ENCODE data around the gene AAK1. TPM values are rescaled to one million over a fixed set of nuclear protein-coding genes. Genes with fewer than 3 reads are reported as not detected.

AAK1 gene
- total RNA-seq, 1 donor from 2014 or later = 108 TPM

DNA sequence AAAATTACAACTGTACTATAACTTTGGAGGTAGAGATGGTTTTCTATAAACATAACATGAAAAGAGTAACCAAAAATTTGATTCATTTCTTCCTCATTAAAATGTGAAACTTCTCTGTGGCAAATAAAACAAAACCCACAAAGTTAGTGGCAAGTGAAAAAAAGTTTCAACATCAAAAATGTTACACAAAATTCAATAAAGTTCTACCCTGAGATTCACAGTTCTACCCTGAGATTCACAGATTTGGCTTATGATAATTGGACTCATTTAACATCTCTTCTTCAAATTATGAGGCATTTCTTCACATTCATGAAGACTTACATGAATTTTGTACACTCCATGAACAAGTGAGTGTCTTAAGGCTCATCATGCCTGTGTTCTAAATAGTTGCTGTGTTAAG is 51.0 kb downstream of the AAK1 start:
- H3K79me2 ChIP-seq (ENCODE audit: insufficient read depth, low read length) = peaks cover 81% of the 10 kb centered on the region
- no peak for TF ChIP-seq EZH2 (IDR thresholded peaks at IDR 0.05; ENCODE audit: insufficient read depth, low read length)
- TF ChIP-seq CTCF (IDR thresholded peaks at IDR 0.05; ENCODE audit: insufficient read depth, low read depth, low read length) = no peak
- H3K9me3 Mint-ChIP-seq (ENCODE audit: unreplicated experiment) = no peaks in the 10 kb centered on the region
- peaks cover 24% of the 10 kb centered on the region for H3K4me1 Mint-ChIP-seq (ENCODE audit: low read depth, unreplicated experiment)
- H4K20me1 ChIP-seq (ENCODE audit: insufficient read depth, low read length) = peaks cover 80% of the 10 kb centered on the region
- H3K4me3 Mint-ChIP-seq (ENCODE audit: unreplicated experiment) = no peak overlapping the region
- no peak for DNase-seq (ENCODE audit: low read depth)
- no peaks in the 10 kb centered on the region for H3K36me3 ChIP-seq (ENCODE audit: insufficient read depth, low read length)
- H2AFZ ChIP-seq (ENCODE audit: low read depth, low read length) = no peak overlapping the region
- H3K9ac ChIP-seq (ENCODE audit: low read length) = no peak overlapping the region
- no peak overlapping the region for H3K27ac ChIP-seq (ENCODE audit: low read depth, low read length)
- H3K4me2 ChIP-seq (ENCODE audit: low read length) = no peak overlapping the region
- no peak for FAIRE-seq
- peaks cover 11% of the 10 kb centered on the region for H3K4me1 ChIP-seq (ENCODE audit: insufficient read depth, low read length)
- no peak overlapping the region for H3K27ac Mint-ChIP-seq (ENCODE audit: unreplicated experiment)
- H3K27me3 ChIP-seq (ENCODE audit: insufficient read depth, low read length) = no peaks in the 10 kb centered on the region
- no peaks in the 10 kb centered on the region for H3K27me3 Mint-ChIP-seq (ENCODE audit: low read depth, unreplicated experiment)
- H3K4me3 ChIP-seq (ENCODE audit: insufficient read depth, low read depth, low read length) = no peak overlapping the region
- no peaks in the 10 kb centered on the region for H3K9me3 ChIP-seq (ENCODE audit: insufficient read depth, low read depth, low read length)
- H3K36me3 Mint-ChIP-seq (ENCODE audit: low read depth, unreplicated experiment) = peaks cover 6% of the 10 kb centered on the region

DNA sequence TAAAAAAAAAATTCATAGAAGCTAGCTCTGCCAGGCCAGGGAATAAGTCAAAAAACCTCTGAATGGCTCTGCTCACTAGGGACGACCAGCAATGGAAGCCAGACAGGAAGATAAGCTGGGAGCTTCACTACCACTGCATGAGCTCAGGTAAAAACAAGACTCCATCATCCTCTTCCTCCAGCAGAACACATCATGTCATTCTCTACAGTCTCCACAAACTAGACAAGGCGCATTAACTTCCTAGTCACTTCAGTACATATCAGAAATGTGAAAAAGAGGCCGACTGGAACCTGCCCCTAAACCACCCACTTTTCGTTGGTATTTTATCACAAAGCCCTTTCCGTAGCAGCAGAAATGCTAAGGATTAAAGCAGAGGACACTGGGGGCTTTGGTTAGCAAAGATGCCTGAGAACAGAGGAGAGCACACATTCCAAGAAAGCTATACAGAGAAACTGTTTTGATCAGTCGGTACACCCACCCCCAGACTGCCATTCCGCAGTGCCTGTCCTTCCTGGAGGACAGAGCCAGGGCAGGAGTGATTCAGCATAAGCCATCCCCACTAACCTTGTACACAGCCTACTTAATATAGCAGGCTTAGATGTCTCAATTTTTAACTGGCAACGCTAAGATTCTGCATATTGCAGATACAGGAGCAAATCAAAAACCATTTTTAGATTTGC is 53.4 kb downstream of the AAK1 start:
- H3K4me3 Mint-ChIP-seq (ENCODE audit: unreplicated experiment) = peak overlapping the region; percentile 63
- Histone ChIP-seq H3K27ac (ENCODE audit: low read depth, low read length) (peak overlapping the region; percentile 41), H3K79me2 (ENCODE audit: insufficient read depth, low read length) (peaks cover 76% of the 10 kb centered on the region), H4K20me1 (ENCODE audit: insufficient read depth, low read length) (peaks cover 78% of the 10 kb centered on the region), H3K9me3 (ENCODE audit: insufficient read depth, low read depth, low read length) (no peaks in the 10 kb centered on the region), H3K4me1 (ENCODE audit: insufficient read depth, low read length) (peaks cover 22% of the 10 kb centered on the region), H3K4me3 (ENCODE audit: insufficient read depth, low read depth, low read length) (no peak overlapping the region), H3K36me3 (ENCODE audit: insufficient read depth, low read length) (no peaks in the 10 kb centered on the region), H3K27me3 (ENCODE audit: insufficient read depth, low read length) (no peaks in the 10 kb centered on the region), H2AFZ (ENCODE audit: low read depth, low read length) (peak overlapping the region; percentile 15), H3K4me2 (ENCODE audit: low read length) (peak overlapping the region; percentile 64), H3K9ac (ENCODE audit: low read length) (peak overlapping the region; percentile 32)
- H3K36me3 Mint-ChIP-seq (ENCODE audit: low read depth, unreplicated experiment) = peaks cover 9% of the 10 kb centered on the region
- DNase-seq (ENCODE audit: low read depth) (peak; percentile 66), FAIRE-seq (no peak)
- H3K4me1 Mint-ChIP-seq (ENCODE audit: low read depth, unreplicated experiment) = peaks cover 29% of the 10 kb centered on the region
- no peaks in the 10 kb centered on the region for H3K9me3 Mint-ChIP-seq (ENCODE audit: unreplicated experiment)
- H3K27me3 Mint-ChIP-seq (ENCODE audit: low read depth, unreplicated experiment) = no peaks in the 10 kb centered on the region
- TF ChIP-seq EZH2 (IDR thresholded peaks at IDR 0.05; ENCODE audit: insufficient read depth, low read length) = no peak
- no peak for TF ChIP-seq CTCF (IDR thresholded peaks at IDR 0.05; ENCODE audit: insufficient read depth, low read depth, low read length)
- H3K27ac Mint-ChIP-seq (ENCODE audit: unreplicated experiment) = peak overlapping the region; percentile 95

GRCh38 chr2:69588945-69589344 is 54.6 kb downstream of the AAK1 start:
- no peak overlapping the region for H3K9ac ChIP-seq (ENCODE audit: low read length)
- peaks cover 77% of the 10 kb centered on the region for H3K79me2 ChIP-seq (ENCODE audit: insufficient read depth, low read length)
- no peak overlapping the region for H3K4me3 ChIP-seq (ENCODE audit: insufficient read depth, low read depth, low read length)
- H3K4me1 ChIP-seq (ENCODE audit: insufficient read depth, low read length) = peaks cover 22% of the 10 kb centered on the region
- FAIRE-seq (no peak), DNase-seq (ENCODE audit: low read depth) (no peak)
- no peak for TF ChIP-seq EZH2 (IDR thresholded peaks at IDR 0.05; ENCODE audit: insufficient read depth, low read length)
- no peak for TF ChIP-seq CTCF (IDR thresholded peaks at IDR 0.05; ENCODE audit: insufficient read depth, low read depth, low read length)
- H3K27me3 Mint-ChIP-seq (ENCODE audit: low read depth, unreplicated experiment) = no peaks in the 10 kb centered on the region
- no peak overlapping the region for H3K4me2 ChIP-seq (ENCODE audit: low read length)
- H3K27ac Mint-ChIP-seq (ENCODE audit: unreplicated experiment) = peak overlapping the region; percentile 95
- no peak overlapping the region for H2AFZ ChIP-seq (ENCODE audit: low read depth, low read length)
- H3K36me3 ChIP-seq (ENCODE audit: insufficient read depth, low read length) = no peaks in the 10 kb centered on the region
- H3K4me3 Mint-ChIP-seq (ENCODE audit: unreplicated experiment) = peak overlapping the region; percentile 45
- no peaks in the 10 kb centered on the region for H3K9me3 ChIP-seq (ENCODE audit: insufficient read depth, low read depth, low read length)
- H3K9me3 Mint-ChIP-seq (ENCODE audit: unreplicated experiment) = no peaks in the 10 kb centered on the region
- H3K27ac ChIP-seq (ENCODE audit: low read depth, low read length) = no peak overlapping the region
- H3K27me3 ChIP-seq (ENCODE audit: insufficient read depth, low read length) = no peaks in the 10 kb centered on the region
- H4K20me1 ChIP-seq (ENCODE audit: insufficient read depth, low read length) = peaks cover 78% of the 10 kb centered on the region
- peaks cover 38% of the 10 kb centered on the region for H3K4me1 Mint-ChIP-seq (ENCODE audit: low read depth, unreplicated experiment)
- peaks cover 10% of the 10 kb centered on the region for H3K36me3 Mint-ChIP-seq (ENCODE audit: low read depth, unreplicated experiment)

Measured in astrocyte (in vitro differentiated cells and primary cell).